ENCODE data around the gene FAM227A. TPM values are rescaled to one million over a fixed set of nuclear protein-coding genes. Genes with fewer than 3 reads are reported as not detected.

Gene FAM227A
- total and polyA plus RNA-seq, 7 experiments from 2014 or later: 0.05 to 1.0 (median 0.30) TPM; not detected in 3

DNA sequence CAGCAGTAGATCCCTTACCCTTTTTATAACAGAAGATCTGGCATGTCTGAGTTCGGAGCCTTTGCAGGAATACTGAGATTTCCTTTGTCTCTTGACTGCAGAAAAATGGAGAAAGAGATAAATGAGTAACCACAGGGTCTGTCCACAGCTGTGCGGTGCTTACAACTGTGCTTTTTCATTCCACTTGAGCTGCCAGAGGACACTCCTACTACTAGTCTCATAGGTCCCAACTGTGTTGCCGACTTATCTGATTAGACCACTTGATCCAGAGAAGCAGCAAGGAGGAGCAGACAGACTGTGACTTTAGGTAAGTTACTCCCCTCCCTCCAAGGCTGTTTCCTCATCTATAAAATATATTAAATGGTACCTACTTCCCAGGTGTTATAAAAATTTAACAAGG is 17.5 kb downstream of the FAM227A start:
- Histone ChIP-seq H3K27me3 (ENCODE audit: control insufficient read depth in 2 of 2, insufficient read depth in 2 of 2, low read length in 2 of 2) (no peaks in the 10 kb centered on the region), H3K4me3 (ENCODE audit: low read length) (no peak overlapping the region), H3K27ac (ENCODE audit: low read depth, low read length) (no peak overlapping the region), H3K4me1 (ENCODE audit: control insufficient read depth in 2 of 2, insufficient read depth in 2 of 2, low read length in 2 of 2) (no peaks in the 10 kb centered on the region), H3K36me3 (ENCODE audit: control insufficient read depth in 2 of 3, insufficient read depth in 3 of 3, low read length in 3 of 3) (no peaks in the 10 kb centered on the region), H3K9me3 (ENCODE audit: control insufficient read depth in 2 of 3, low read length in 3 of 3) (no peaks in the 10 kb centered on the region)
- DNase-seq (no peak), ATAC-seq (no peak)
- Mint-ChIP-seq H3K27ac (no peak overlapping the region), H3K4me1 (no peaks in the 10 kb centered on the region), H3K27me3 (peaks cover 4 to 18% (median 10%) of the 10 kb centered on the region in 5 donors), H3K9me3 (no peaks in the 10 kb centered on the region), H3K4me3 (no peak overlapping the region), H3K36me3 (no peaks in the 10 kb centered on the region)
- intact Hi-C loops (cut with micrococcal nuclease): no loop called here
- CTCF ChIA-PET: no interaction called here
- POLR2A ChIA-PET: no interaction called here

DNA sequence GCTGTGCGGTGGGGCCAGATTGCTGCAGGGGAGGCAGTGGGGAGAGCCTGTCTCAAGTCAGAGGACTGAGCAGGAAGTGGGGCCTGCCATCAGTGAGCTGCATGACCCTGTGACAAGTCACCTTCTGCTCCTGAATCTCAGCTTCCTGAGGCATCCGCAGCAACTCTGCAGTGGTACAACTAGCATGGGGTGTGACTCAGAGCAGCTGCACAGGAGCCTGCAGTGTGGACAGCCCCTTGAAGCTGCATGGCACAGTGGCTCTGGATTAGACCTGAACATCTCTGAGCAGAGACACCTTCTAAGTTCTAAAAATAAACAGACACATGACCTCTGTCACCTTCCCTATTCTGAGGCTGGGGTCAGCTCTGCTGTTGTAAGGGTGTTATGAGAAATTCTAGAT is 18.0 kb downstream of the FAM227A start:
- no peak for ATAC-seq
- H3K27ac Mint-ChIP-seq: no peak overlapping the region
- H3K9me3 Mint-ChIP-seq: no peaks in the 10 kb centered on the region

DNA sequence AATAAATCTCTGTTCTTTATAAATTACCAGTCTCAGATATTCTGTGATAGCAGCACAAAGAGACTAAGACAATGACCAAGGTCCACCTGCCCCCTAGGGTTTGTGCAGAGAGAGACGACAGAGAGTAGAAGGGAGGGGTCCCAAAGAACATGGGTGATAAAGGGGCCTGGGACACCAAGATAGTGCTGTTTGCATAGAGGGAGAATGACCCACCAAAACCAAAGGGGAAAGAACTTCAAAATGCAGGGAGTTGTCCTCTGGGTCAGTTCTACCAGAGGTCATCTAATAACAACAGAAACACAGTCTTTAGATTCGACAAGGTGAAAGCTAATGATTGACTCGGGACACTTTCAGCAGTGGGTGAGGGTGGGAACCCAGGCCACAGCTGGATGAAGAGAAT is 23.7 kb downstream of the FAM227A start:
- Histone ChIP-seq H3K27ac (ENCODE audit: low read depth, low read length) (no peak overlapping the region), H3K9me3 (ENCODE audit: control insufficient read depth in 2 of 3, low read length in 3 of 3) (no peaks in the 10 kb centered on the region), H3K4me1 (ENCODE audit: control insufficient read depth in 2 of 2, insufficient read depth in 2 of 2, low read length in 2 of 2) (peaks cover 0 to 5% of the 10 kb centered on the region in 2 donors), H3K36me3 (ENCODE audit: control insufficient read depth in 2 of 3, insufficient read depth in 3 of 3, low read length in 3 of 3) (no peaks in the 10 kb centered on the region), H3K4me3 (ENCODE audit: low read length) (no peak overlapping the region), H3K27me3 (ENCODE audit: control insufficient read depth in 2 of 2, insufficient read depth in 2 of 2, low read length in 2 of 2) (no peaks in the 10 kb centered on the region)
- no peak for ATAC-seq
- Mint-ChIP-seq H3K4me3 (no peak overlapping the region), H3K4me1 (peaks cover 8 to 16% (median 14%) of the 10 kb centered on the region in 7 donors), H3K27me3 (peaks cover 0 to 3% (median 0%) of the 10 kb centered on the region in 5 donors), H3K36me3 (no peaks in the 10 kb centered on the region), H3K27ac (peak overlapping the region in 1 of 9 donors; percentile 13), H3K9me3 (no peaks in the 10 kb centered on the region)
- ChIA-PET POLR2A (no interaction called here), CTCF (no interaction called here)
- intact Hi-C loops (cut with micrococcal nuclease): no loop called here
- DNase-seq: no peak

More for the DNA sequence above, 18.0 kb downstream of the FAM227A start:
- no peaks in the 10 kb centered on the region for H3K36me3 ChIP-seq (ENCODE audit: control insufficient read depth in 2 of 3, insufficient read depth in 3 of 3, low read length in 3 of 3)
- H3K4me1 ChIP-seq (ENCODE audit: control insufficient read depth in 2 of 2, insufficient read depth in 2 of 2, low read length in 2 of 2): no peaks in the 10 kb centered on the region
- no peak for DNase-seq
- Mint-ChIP-seq H3K4me3 (no peak overlapping the region), H3K27me3 (peaks cover 4 to 18% (median 7%) of the 10 kb centered on the region in 5 donors), H3K4me1 (no peaks in the 10 kb centered on the region), H3K36me3 (no peaks in the 10 kb centered on the region)
- no peaks in the 10 kb centered on the region for H3K9me3 ChIP-seq (ENCODE audit: control insufficient read depth in 2 of 3, low read length in 3 of 3)
- intact Hi-C loops (cut with micrococcal nuclease): no loop called here
- no peak overlapping the region for H3K27ac ChIP-seq (ENCODE audit: low read depth, low read length)
- no peaks in the 10 kb centered on the region for H3K27me3 ChIP-seq (ENCODE audit: control insufficient read depth in 2 of 2, insufficient read depth in 2 of 2, low read length in 2 of 2)
- POLR2A ChIA-PET: no interaction called here
- H3K4me3 ChIP-seq (ENCODE audit: low read length): no peak overlapping the region
- CTCF ChIA-PET: no interaction called here

DNA sequence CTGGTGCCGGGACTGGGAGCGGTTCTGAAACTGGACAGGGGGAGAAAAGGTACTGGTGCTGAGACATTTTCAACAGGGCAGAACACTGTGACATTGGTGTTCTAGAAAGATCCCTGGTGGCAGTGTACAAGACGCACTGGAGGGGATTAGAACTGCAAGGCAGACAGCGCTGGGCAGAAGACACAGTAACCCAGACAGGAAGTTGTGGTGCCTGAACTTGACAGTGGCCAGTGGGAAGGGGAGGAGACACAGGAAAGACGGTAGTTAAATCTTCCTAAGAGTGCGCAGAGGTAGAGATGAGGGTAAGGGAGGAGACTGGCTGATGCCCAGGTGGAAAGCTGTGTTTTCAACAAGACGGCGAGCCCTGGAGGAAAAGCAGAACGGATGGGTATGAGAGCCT is 24.5 kb downstream of the FAM227A start:
- POLR2A ChIA-PET: no interaction called here
- intact Hi-C loops (cut with micrococcal nuclease): no loop called here
- Mint-ChIP-seq H3K9me3 (no peaks in the 10 kb centered on the region), H3K27ac (peak overlapping the region in 4 of 9 donors; percentile 4 to 44 (median 10)), H3K36me3 (no peaks in the 10 kb centered on the region), H3K4me1 (peaks cover 8 to 16% (median 14%) of the 10 kb centered on the region in 7 donors), H3K4me3 (peak overlapping the region in 4 of 10 donors; percentile 26 to 50 (median 29)), H3K27me3 (peaks cover 0 to 3% (median 0%) of the 10 kb centered on the region in 5 donors)
- DNase-seq (peak in 2 of 9 donors; percentile 7 to 11), ATAC-seq (peak; percentile 60)
- Histone ChIP-seq H3K4me1 (ENCODE audit: control insufficient read depth in 2 of 2, insufficient read depth in 2 of 2, low read length in 2 of 2) (peaks cover 0 to 5% of the 10 kb centered on the region in 2 donors), H3K27me3 (ENCODE audit: control insufficient read depth in 2 of 2, insufficient read depth in 2 of 2, low read length in 2 of 2) (no peaks in the 10 kb centered on the region), H3K4me3 (ENCODE audit: low read length) (no peak overlapping the region), H3K9me3 (ENCODE audit: control insufficient read depth in 2 of 3, low read length in 3 of 3) (no peaks in the 10 kb centered on the region), H3K36me3 (ENCODE audit: control insufficient read depth in 2 of 3, insufficient read depth in 3 of 3, low read length in 3 of 3) (no peaks in the 10 kb centered on the region), H3K27ac (ENCODE audit: low read depth, low read length) (no peak overlapping the region)
- CTCF ChIA-PET: no interaction called here

DNA sequence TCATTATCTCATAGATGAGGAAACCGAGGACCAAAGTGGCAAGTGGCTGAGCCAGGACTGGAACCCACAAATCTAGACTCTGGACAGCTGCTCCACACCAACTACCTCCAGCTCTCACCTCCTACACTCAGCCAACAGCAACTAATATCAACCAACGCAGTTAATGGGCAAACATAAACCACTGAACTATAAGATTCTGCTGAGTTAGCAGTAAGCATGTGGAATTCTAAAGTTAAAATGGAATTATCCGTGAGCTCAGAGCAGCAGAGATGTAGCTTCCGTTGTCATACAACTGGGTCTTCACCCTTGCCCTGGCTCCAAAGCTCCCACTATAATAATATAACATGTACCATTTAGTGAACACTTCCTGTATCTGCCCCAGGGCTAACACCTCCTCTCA is 27.1 kb downstream of the FAM227A start:
- Mint-ChIP-seq H3K27ac (no peak overlapping the region), H3K9me3 (no peaks in the 10 kb centered on the region), H3K4me1 (peaks cover 8 to 16% (median 14%) of the 10 kb centered on the region in 7 donors), H3K36me3 (no peaks in the 10 kb centered on the region), H3K27me3 (no peaks in the 10 kb centered on the region), H3K4me3 (no peak overlapping the region)
- intact Hi-C loops (cut with micrococcal nuclease): no loop called here
- CTCF ChIA-PET: no interaction called here
- H3K36me3 ChIP-seq (ENCODE audit: control insufficient read depth in 2 of 3, insufficient read depth in 3 of 3, low read length in 3 of 3): no peaks in the 10 kb centered on the region
- DNase-seq (no peak), ATAC-seq (no peak)
- no peaks in the 10 kb centered on the region for H3K27me3 ChIP-seq (ENCODE audit: control insufficient read depth in 2 of 2, insufficient read depth in 2 of 2, low read length in 2 of 2)
- H3K4me3 ChIP-seq (ENCODE audit: low read length): no peak overlapping the region
- H3K4me1 ChIP-seq (ENCODE audit: control insufficient read depth in 2 of 2, insufficient read depth in 2 of 2, low read length in 2 of 2): peaks cover 0 to 5% of the 10 kb centered on the region in 2 donors
- no peaks in the 10 kb centered on the region for H3K9me3 ChIP-seq (ENCODE audit: control insufficient read depth in 2 of 3, low read length in 3 of 3)
- H3K27ac ChIP-seq (ENCODE audit: low read depth, low read length): no peak overlapping the region
- POLR2A ChIA-PET: no interaction called here

DNA sequence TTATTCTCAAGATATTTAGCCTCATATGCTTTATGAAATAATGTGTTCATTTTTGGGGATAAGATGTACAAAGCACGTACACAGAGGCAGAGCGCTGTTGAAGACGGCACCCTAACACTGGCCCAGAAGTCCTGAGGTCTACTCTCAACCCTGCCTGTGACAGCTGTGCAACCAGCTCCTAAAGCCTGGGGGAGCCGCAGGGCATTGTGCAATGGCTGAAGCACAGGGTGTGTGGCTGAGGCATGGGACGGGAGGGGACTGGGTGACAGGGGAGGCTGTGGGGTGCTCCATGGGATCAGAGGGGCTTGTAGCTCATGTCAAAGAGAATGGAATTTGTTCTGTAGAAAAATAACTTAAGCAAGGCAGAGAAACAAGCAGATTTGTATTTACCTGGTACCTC is 27.7 kb downstream of the FAM227A start:
- no peak overlapping the region for H3K4me3 ChIP-seq (ENCODE audit: low read length)
- H3K36me3 ChIP-seq (ENCODE audit: control insufficient read depth in 2 of 3, insufficient read depth in 3 of 3, low read length in 3 of 3): no peaks in the 10 kb centered on the region
- no peak for DNase-seq
- Mint-ChIP-seq H3K4me3 (no peak overlapping the region), H3K9me3 (no peaks in the 10 kb centered on the region), H3K4me1 (peaks cover 8 to 16% (median 14%) of the 10 kb centered on the region in 7 donors), H3K27me3 (peaks cover 0 to 4% (median 0%) of the 10 kb centered on the region in 5 donors), H3K27ac (no peak overlapping the region), H3K36me3 (no peaks in the 10 kb centered on the region)
- H3K9me3 ChIP-seq (ENCODE audit: control insufficient read depth in 2 of 3, low read length in 3 of 3): no peaks in the 10 kb centered on the region
- no peak overlapping the region for H3K27ac ChIP-seq (ENCODE audit: low read depth, low read length)
- CTCF ChIA-PET: no interaction called here
- no peak for ATAC-seq
- intact Hi-C loops (cut with micrococcal nuclease): no loop called here
- POLR2A ChIA-PET: no interaction called here
- H3K27me3 ChIP-seq (ENCODE audit: control insufficient read depth in 2 of 2, insufficient read depth in 2 of 2, low read length in 2 of 2): no peaks in the 10 kb centered on the region
- peaks cover 0 to 5% of the 10 kb centered on the region in 2 donors for H3K4me1 ChIP-seq (ENCODE audit: control insufficient read depth in 2 of 2, insufficient read depth in 2 of 2, low read length in 2 of 2)

DNA sequence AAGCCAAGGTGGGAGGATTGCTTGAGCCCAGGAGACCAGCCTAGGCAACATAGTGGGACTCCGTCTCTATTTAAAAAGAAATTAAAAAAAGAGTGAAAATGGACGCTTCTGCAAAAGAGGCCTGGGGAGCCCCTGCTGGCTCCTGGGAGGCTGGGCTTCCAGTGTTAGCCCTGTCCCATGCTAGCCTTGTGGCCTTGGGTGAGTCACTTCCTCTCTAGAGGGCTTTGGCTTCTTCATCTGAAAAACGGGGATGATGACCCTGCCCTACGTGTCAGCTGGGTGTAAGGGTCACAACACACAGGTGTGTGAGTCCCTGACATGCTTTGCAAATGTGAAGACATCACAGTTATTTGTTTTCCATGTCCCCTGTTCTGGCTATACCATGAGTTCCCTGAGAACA is 32.8 kb downstream of the FAM227A start:
- DNase-seq (no peak), ATAC-seq (no peak)
- peaks cover 0 to 3% (median 0%) of the 10 kb centered on the region in 5 donors for H3K36me3 Mint-ChIP-seq
- peaks cover 0 to 8% (median 4%) of the 10 kb centered on the region in 5 donors for H3K27me3 Mint-ChIP-seq
- Histone ChIP-seq H3K27ac (ENCODE audit: low read depth, low read length) (no peak overlapping the region), H3K27me3 (ENCODE audit: control insufficient read depth in 2 of 2, insufficient read depth in 2 of 2, low read length in 2 of 2) (no peaks in the 10 kb centered on the region), H3K4me3 (ENCODE audit: low read length) (no peak overlapping the region), H3K9me3 (ENCODE audit: control insufficient read depth in 2 of 3, low read length in 3 of 3) (peaks cover 0 to 2% (median 0%) of the 10 kb centered on the region in 3 experiments), H3K4me1 (ENCODE audit: control insufficient read depth in 2 of 2, insufficient read depth in 2 of 2, low read length in 2 of 2) (no peaks in the 10 kb centered on the region), H3K36me3 (ENCODE audit: control insufficient read depth in 2 of 3, insufficient read depth in 3 of 3, low read length in 3 of 3) (no peaks in the 10 kb centered on the region)
- no peak overlapping the region for H3K4me3 Mint-ChIP-seq
- ChIA-PET POLR2A (no interaction called here), CTCF (no interaction called here)
- no peak overlapping the region for H3K27ac Mint-ChIP-seq
- H3K9me3 Mint-ChIP-seq: peaks cover 0 to 8% (median 2%) of the 10 kb centered on the region in 11 donors
- intact Hi-C loops (cut with micrococcal nuclease): no loop called here
- no peaks in the 10 kb centered on the region for H3K4me1 Mint-ChIP-seq

All from naive thymus-derived CD4-positive, alpha-beta T cell (primary cell).